Bone marrow (tissue), 2 donors: ENCODE data around the gene ACTR3.
"Not testable (repeated sequence)": the region's sequence is repeated elsewhere in the genome, so short reads cannot be mapped to it uniquely, and the experiment has no call there.

Experiments
- DNase-seq, 2 donors: peaks; one replicate each; lab custom pipeline; 2025; lab: John Stamatoyannopoulos, UW

Gene ACTR3

GRCh38 chr2:113889471-113890252 lies at the start of gene ACTR3:
ACTR3 (plus strand) TSS chr2:113890089; CDS start chr2:113890280, 191 bp downstream.
- DNase-seq: peak; percentile 85 to 95

- DNase-seq: no peak
These were observed 49.4 kb upstream of the ACTR3 start for GRCh38 chr2:113840518-113840917.

GRCh38 chr2:113842919-113843736 lies 46.8 kb upstream of the ACTR3 start:
- no peak for DNase-seq

GRCh38 chr2:113843737-113844050 lies 46.2 kb upstream of the ACTR3 start:
- not testable (repeated sequence) for DNase-seq

GRCh38 chr2:113845261-113845660 lies 44.6 kb upstream of the ACTR3 start:
- DNase-seq: no peak

- DNase-seq: not testable (repeated sequence)
These were observed 44.1 kb upstream of the ACTR3 start for GRCh38 chr2:113845796-113846195.

- no peak for DNase-seq
These were observed 43.5 kb upstream of the ACTR3 start for GRCh38 chr2:113846429-113846828.

GRCh38 chr2:113847144-113847543 lies 42.7 kb upstream of the ACTR3 start:
- DNase-seq: no peak

- DNase-seq: no peak
These were observed 41.0 kb upstream of the ACTR3 start for GRCh38 chr2:113848758-113849415.

- no peak for DNase-seq
These were observed 39.2 kb upstream of the ACTR3 start for GRCh38 chr2:113850687-113851086.

- no peak for DNase-seq
These were observed 38.2 kb upstream of the ACTR3 start for GRCh38 chr2:113851640-113852039.

GRCh38 chr2:113854208-113854607 lies 35.7 kb upstream of the ACTR3 start:
- no peak for DNase-seq

- DNase-seq: peak in 1 of 2 donors; percentile 45
These were observed 34.7 kb upstream of the ACTR3 start for GRCh38 chr2:113854970-113855740.

- DNase-seq: peak in 1 of 2 donors; percentile 8
These were observed 32.4 kb upstream of the ACTR3 start for GRCh38 chr2:113857464-113857863.

GRCh38 chr2:113858764-113859163 lies 31.1 kb upstream of the ACTR3 start:
- no peak for DNase-seq

- DNase-seq: no peak
These were observed 28.1 kb upstream of the ACTR3 start for GRCh38 chr2:113861740-113862139.

GRCh38 chr2:113863144-113863543 lies 26.7 kb upstream of the ACTR3 start:
- DNase-seq: peak in 1 of 2 donors; percentile 71

GRCh38 chr2:113867571-113867970 lies 22.3 kb upstream of the ACTR3 start:
- DNase-seq: no peak

GRCh38 chr2:113869253-113869652 lies 20.6 kb upstream of the ACTR3 start:
- DNase-seq: no peak

GRCh38 chr2:113872201-113872600 lies 17.7 kb upstream of the ACTR3 start:
- no peak for DNase-seq

GRCh38 chr2:113873867-113874266 lies 16.0 kb upstream of the ACTR3 start:
- no peak for DNase-seq

GRCh38 chr2:113875135-113875534 lies 14.8 kb upstream of the ACTR3 start:
- DNase-seq: no peak
